Stimulated activated CD8-positive, alpha-beta memory T cell treated with anti-CD3 and anti-CD28 coated beads, Interleukin-15, amount 100 ng/mL, for 1 hour (primary cell): ENCODE data around the gene RCC1.
"Not testable (repeated sequence)": the region's sequence is repeated elsewhere in the genome, so short reads cannot be mapped to it uniquely, and the experiment has no call there.

Experiments
- DNase-seq: peaks from one replicate; pipeline ENCODE4 v3.0.0-alpha.2; 2020; ENCODE audit warnings: low read depth

The RCC1 gene

GRCh38 chr1:28512058-28512611 lies 6.3 kb downstream of the RCC1 start:
- DNase-seq: no peak

- not testable (repeated sequence) for DNase-seq
Observed at GRCh38 chr1:28514445-28514933, 8.6 kb downstream of the RCC1 start.

- DNase-seq: no peak
Observed at GRCh38 chr1:28516518-28516956, 10.7 kb downstream of the RCC1 start.

- DNase-seq: no peak
Observed at GRCh38 chr1:28517649-28517999, 11.8 kb downstream of the RCC1 start.

- peak; percentile 80 for DNase-seq
Observed at GRCh38 chr1:28518000-28518744, 12.3 kb downstream of the RCC1 start.

GRCh38 chr1:28518745-28519341 lies 13.0 kb downstream of the RCC1 start:
- DNase-seq: no peak

- DNase-seq: no peak
Observed at GRCh38 chr1:28519946-28520725, 14.3 kb downstream of the RCC1 start.

GRCh38 chr1:28520796-28521195 lies 15.0 kb downstream of the RCC1 start:
- DNase-seq: not testable (repeated sequence)

- DNase-seq: no peak
Observed at GRCh38 chr1:28521502-28522164, 15.8 kb downstream of the RCC1 start.

GRCh38 chr1:28522537-28522936 lies 16.7 kb downstream of the RCC1 start:
- not testable (repeated sequence) for DNase-seq

GRCh38 chr1:28525002-28525642 lies 19.3 kb downstream of the RCC1 start:
- DNase-seq: not testable (repeated sequence)

GRCh38 chr1:28526886-28527285 lies 21.0 kb downstream of the RCC1 start:
- DNase-seq: no peak

- no peak for DNase-seq
Observed at GRCh38 chr1:28530456-28530855, 24.6 kb downstream of the RCC1 start.

- no peak for DNase-seq
Observed at GRCh38 chr1:28534671-28535070, 28.8 kb downstream of the RCC1 start.

GRCh38 chr1:28535180-28535579 lies 29.3 kb downstream of the RCC1 start:
- DNase-seq: no peak

GRCh38 chr1:28537457-28538199 lies 31.8 kb downstream of the RCC1 start:
- no peak for DNase-seq

GRCh38 chr1:28538286-28538685 lies 32.4 kb downstream of the RCC1 start:
- DNase-seq: no peak

GRCh38 chr1:28540651-28541050 lies 34.8 kb downstream of the RCC1 start:
- no peak for DNase-seq

GRCh38 chr1:28541414-28542015 lies 35.7 kb downstream of the RCC1 start:
- DNase-seq: not testable (repeated sequence)

GRCh38 chr1:28545246-28545628 lies 39.4 kb downstream of the RCC1 start:
- no peak for DNase-seq
